HuH-7.5 (cell line): ENCODE measurements around the gene TEKT4.
"Not testable (repeated sequence)": the region's sequence is repeated elsewhere in the genome, so short reads cannot be mapped to it uniquely, and the experiment has no call there.

Experiments used
- DNase-seq: peaks from one replicate; pipeline ENCODE4 v3.0.0; 2011; ENCODE audit warnings: low spot score

The TEKT4 gene

DNA sequence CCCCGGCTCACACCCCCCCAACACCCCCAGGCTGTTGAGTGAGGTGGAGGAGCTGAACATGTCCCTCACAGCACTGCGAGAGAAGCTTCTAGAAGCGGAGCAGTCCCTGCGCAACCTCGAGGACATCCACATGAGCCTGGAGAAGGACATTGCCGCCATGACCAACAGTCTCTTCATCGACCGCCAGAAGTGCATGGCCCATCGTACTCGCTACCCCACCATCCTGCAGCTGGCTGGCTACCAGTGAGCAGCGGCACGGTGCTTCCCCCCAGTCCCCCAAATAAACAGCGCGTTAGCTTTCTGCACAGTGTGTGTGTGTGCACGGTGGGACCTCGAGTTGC, 5.3 kb downstream of the TEKT4 start:
- DNase-seq = no peak

DNA sequence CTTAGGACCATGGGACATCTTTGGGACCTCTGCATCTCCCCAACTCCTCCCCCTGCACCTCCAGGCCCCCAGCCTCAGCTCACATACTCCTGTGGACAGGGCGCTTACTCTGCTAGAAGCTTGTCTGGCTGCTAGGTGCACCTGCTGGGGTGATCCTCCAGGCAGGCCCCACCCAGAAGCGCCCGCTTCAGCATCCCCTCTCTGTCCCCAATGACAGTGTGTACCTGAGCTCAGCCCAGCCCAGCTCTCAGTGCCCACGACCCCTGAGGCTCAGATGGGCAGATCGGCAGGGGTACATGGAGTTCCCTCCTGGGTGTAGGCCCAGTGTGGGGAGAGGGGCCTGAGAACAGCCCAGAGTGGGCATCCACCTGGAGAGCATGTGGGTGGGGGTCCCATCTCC, 5.9 kb downstream of the TEKT4 start:
- DNase-seq = no peak

DNA sequence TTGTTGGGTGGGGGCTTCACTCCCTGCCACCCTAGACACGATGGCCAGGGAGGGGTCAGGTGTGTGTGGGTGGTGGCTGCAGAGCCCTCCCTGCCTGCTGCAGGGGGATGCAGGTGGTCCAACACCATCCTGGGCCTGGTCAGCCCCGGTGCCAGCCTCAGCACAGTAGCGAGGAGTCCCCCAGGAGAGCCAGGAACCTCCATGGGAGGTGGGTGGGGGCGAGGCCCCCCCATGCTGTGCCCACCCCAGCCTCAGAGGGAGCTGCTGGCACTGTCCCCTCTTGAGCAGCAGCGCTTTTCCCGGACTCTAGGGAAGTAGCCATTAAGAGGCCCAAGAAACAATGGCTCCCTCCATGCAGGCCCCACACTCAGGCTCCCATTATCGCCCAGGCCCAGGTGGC, 7.3 kb downstream of the TEKT4 start:
- DNase-seq = not testable (repeated sequence)

DNA sequence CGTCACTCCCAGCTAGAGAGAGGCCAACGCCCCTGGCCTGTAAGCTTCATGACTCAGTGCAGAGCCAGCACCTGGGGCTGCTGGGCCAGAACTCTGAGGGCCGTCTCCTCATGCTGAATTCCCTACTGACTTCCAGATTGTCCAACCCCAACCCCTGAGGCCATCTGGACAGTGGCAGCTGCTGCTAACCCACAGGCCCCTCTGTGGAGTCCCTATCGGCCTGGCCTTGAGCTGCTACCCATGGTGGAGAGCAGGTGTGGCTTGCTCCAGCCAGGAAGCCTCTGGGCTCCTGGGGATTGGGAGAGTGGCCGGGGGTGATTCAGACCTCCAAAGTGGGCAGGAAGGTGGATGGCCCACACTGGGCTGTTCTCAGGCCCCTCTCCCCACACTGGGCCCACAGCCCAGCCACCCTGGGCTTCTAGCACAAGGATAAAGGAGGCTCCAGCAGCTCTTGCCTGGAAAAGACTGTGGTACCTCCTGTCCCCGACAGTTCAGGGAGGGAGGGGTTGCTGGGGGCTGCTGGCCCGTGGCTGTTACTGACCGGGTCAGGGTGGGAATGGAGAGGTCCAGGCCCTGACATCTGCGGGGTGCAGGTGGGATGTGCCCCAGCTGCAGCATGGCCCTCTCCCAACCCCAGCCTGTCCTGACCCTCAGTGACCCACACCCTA, 8.2 kb downstream of the TEKT4 start:
- DNase-seq = no peak

DNA sequence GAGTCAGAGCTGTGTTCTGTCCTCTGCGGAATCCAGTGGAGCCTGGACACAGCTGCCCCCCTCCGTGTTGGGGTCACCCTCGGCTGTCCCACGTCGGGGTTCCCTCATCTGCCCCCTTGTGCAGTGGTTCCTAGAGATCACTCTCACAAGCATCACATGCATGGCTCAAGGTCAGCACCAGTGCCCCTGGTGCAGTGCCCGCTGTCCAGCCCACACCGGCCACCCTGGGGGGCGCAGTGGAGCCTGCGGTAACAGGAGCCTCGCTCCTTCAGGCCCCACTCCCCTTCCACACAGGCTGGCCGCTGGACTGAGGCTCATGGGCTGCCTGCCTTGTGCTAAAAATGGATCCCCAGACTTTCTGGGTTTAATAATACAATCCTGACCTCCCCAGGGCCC, 8.8 kb downstream of the TEKT4 start:
- no peak for DNase-seq

DNA sequence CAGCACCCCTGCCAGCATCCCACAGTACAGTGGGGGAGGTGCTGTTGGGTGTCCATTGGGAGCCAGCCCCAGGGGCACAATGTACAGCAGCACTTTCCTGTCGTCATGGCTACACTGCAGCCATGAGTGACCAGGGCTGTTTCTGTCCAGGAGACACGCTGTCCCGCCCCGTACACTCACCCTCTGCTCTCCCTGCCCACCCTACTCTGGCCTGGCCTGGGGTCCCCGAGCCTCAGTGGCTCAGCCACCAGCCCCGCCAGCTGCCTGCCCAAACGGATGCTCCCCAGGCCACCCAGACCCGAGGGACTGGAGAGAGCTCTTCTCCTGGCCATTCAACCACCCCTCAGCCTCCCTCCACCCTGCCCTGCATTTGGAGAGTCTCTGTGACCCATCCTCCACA, 9.3 kb downstream of the TEKT4 start:
- no peak for DNase-seq

DNA sequence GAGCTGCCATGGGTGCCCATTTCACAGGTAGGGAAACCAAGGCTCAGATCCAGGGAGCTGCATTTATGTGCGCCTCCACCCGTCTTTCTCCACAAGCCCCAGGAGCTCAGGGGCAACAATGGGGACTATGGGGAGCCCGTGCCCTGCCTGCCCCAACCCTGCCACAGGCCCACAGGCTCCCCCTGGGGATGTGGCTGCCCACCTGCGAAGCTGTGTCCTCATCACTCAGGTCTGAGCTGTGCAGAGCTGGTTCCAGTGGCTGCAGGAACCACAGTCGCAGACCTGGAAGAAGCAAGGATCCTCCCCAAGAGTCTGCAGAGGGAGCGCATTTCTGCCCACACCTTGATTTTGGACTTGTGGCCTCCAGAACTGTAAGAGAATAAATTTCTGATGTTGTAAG, 9.8 kb downstream of the TEKT4 start:
- no peak for DNase-seq

DNA sequence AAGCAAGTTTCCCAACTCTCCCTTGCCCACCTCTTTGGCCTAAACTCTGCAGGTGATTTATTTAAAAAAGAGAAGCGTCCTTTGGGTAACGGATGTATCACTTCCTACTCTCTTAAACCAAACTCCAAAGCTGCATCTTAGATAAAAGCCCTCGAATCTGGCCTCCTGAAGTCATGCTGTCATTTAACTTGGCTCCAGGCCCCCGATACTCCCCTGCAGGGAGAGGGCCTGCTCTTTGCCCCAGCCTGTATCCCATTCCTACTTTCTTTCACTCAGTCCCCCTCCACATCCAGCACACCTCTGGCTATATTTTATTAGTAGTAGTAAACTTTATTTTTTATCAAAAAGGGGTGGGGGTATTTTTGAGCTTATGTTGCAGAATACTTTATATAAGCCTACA, 19.0 kb downstream of the TEKT4 start:
- no peak for DNase-seq

DNA sequence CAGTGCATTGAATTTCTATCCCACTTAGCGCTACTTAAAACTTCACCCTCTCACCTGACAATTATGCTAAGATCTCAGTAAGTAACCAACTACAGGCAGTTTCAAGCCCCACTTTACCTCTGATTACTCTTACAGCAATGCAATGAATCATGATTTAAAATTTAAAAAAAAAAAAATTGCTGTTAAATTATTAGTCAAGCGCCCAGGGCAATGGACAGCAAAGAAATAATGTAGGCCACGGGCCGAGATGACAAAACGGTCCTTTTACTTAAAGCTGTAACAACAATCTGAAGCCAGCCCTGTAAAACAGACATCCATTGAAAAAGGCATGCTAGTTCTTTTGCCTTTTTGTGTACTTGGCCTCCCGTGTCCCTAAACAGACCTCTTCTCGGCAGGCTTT, 24.0 kb downstream of the TEKT4 start:
- DNase-seq = not testable (repeated sequence)

DNA sequence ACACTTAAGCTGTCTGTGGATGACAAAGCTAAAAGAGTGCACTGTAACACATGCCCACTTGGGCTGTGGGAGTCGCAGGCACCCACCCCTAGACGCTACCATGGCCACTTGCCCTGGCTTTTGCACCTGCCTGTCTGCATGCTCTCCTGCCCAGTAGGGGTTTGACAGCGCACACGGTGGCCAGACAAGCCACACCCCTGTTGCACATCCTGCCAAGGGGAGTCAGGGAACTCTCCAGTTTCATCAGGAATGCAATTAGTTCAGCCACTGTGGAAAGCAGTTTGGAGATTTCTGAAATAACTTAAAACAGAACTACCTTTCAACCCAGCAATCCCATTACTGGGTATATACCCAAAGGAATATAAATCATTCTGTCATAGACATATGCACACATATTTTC, 35.7 kb downstream of the TEKT4 start:
- not testable (repeated sequence) for DNase-seq

DNA sequence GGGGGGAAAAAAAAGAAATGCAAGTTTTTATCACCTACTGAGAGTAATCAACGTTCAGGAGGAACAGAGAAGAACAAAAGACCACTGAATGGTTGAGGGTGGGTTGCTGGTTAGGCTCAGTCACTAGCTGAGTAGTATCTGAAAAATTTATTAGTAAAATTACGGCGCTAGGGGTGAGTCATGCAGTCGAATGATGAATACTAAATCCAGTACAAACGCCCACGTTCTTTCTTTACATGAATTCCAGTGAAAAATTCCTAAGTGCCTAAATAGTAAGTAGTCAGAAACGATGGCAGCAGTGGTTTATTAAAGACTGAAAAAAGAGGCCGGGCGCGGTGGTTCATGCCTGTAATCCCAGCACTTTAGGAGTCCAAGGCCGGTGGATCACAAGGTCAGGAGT, 52.0 kb downstream of the TEKT4 start:
- DNase-seq = no peak

DNA sequence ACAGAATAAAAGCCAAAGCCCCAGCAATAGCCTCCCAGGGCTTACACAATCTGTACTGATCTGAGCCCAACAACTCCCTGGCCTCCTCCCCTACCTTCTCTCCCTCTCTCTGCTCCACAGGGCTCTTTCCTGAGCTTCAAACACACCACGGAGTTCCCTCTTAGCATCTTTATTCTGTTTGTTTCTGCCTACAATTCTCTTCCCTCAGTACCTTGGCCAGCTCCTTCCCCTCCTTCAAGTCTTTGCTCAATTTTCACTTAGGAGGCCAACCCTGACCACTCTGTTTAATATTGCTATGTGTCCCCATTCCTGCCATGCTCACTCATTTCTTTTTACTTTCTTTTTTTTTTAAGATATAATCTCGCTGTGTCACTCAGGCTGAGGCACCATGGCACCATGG, 53.8 kb downstream of the TEKT4 start:
- not testable (repeated sequence) for DNase-seq
